Keratinocyte (primary cell): ENCODE results near the gene MIX23. TPM values are rescaled to one million over a fixed set of nuclear protein-coding genes. Genes with fewer than 3 reads are reported as not detected.

Source experiments
- DNase-seq: peaks from one replicate; pipeline ENCODE4 v3.0.0-alpha.2; 2011; ENCODE audit warnings: low read depth, missing footprints, low spot score
- FAIRE-seq: peaks from 2 replicates; lab custom pipeline; 2011; peaks lifted over from hg19 to GRCh38; lab: Jason Lieb, UNC
- H2AFZ ChIP-seq: 2 replicates; pipeline ENCODE4 v1.6.0; 2012; ENCODE audit warnings: low read length, control low read depth, inconsistent platforms; ENCODE audit not compliant: control insufficient read depth
- H3K27ac ChIP-seq: 2 replicates; pipeline ENCODE4 v1.5.1; 2011; ENCODE audit warnings: low read length; ENCODE audit not compliant: control insufficient read depth, insufficient read depth
- H3K27me3 ChIP-seq: 3 replicates; pipeline ENCODE4 v1.6.0; 2011; ENCODE audit warnings: low read length; ENCODE audit not compliant: control insufficient read depth, insufficient read depth; ENCODE audit errors: extremely low read depth
- H3K36me3 ChIP-seq, 2 experiments: 2 replicates in 1 of 2; 3 replicates in 1 of 2; pipeline ENCODE4 v1.5.1; 2011; ENCODE audit warnings: low read length in 2 of 2, mild to moderate bottlenecking in 1 of 2; ENCODE audit not compliant: control insufficient read depth in 2 of 2, insufficient read depth in 2 of 2; ENCODE audit errors: extremely low read depth in 1 of 2
- H3K4me1 ChIP-seq: 3 replicates; pipeline ENCODE4 v1.5.1; 2011; ENCODE audit warnings: low read length; ENCODE audit not compliant: control insufficient read depth, insufficient read depth; ENCODE audit errors: extremely low read depth
- H3K4me2 ChIP-seq: 3 replicates; pipeline ENCODE4 v1.6.0; 2011; ENCODE audit warnings: low read depth, low read length; ENCODE audit not compliant: control insufficient read depth, insufficient read depth; ENCODE audit errors: extremely low read depth
- H3K4me3 ChIP-seq, 3 experiments: fragments of 200-600 bp in 1 of 3; sonication (generic) in 1 of 3; 2 replicates in 2 of 3; 3 replicates in 1 of 3; pipeline ENCODE4 v1.5.1; 2011 to 2016; ENCODE audit warnings: low read length in 3 of 3, mild to moderate bottlenecking in 3 of 3, control low read depth in 2 of 3, inconsistent platforms in 1 of 3, low read depth in 1 of 3, mixed read lengths in 1 of 3, mixed run types in 1 of 3, moderate library complexity in 1 of 3; ENCODE audit not compliant: control insufficient read depth in 2 of 3, insufficient read depth in 2 of 3; ENCODE audit errors: extremely low read depth in 1 of 3
- H3K79me2 ChIP-seq: 2 replicates; pipeline ENCODE4 v1.6.0; 2012; ENCODE audit warnings: low read length; ENCODE audit not compliant: control insufficient read depth, insufficient read depth
- H3K9ac ChIP-seq: 3 replicates; pipeline ENCODE4 v1.6.0; 2011; ENCODE audit warnings: low read length; ENCODE audit not compliant: control insufficient read depth, insufficient read depth; ENCODE audit errors: extremely low read depth
- H3K9me1 ChIP-seq: 3 replicates; pipeline ENCODE4 v1.6.0; 2011; ENCODE audit warnings: low read length; ENCODE audit not compliant: control insufficient read depth, insufficient read depth; ENCODE audit errors: extremely low read depth
- H3K9me3 ChIP-seq: 2 replicates; pipeline ENCODE4 v1.5.1; 2012; ENCODE audit warnings: low read depth, low read length; ENCODE audit not compliant: control insufficient read depth
- H4K20me1 ChIP-seq: 3 replicates; pipeline ENCODE4 v1.6.0; 2011; ENCODE audit warnings: low read length; ENCODE audit not compliant: control insufficient read depth, insufficient read depth; ENCODE audit errors: extremely low read depth
- CTCF ChIP-seq, 3 experiments: IDR thresholded peaks in 1 of 3; conservative IDR thresholded peaks in 1 of 3; optimal IDR thresholded peaks in 1 of 3; 2 replicates in 2 of 3; 3 replicates in 1 of 3; pipeline versions ENCODE3 to v1.5.1; 2011; ENCODE audit warnings: low read length in 3 of 3, mild to moderate bottlenecking in 3 of 3, moderate library complexity in 2 of 3, control low read depth in 1 of 3, inconsistent platforms in 1 of 3; ENCODE audit not compliant: insufficient read depth in 2 of 3; ENCODE audit errors: extremely low read depth in 1 of 3
- EZH2 ChIP-seq: IDR thresholded peaks from one replicate; pipeline ENCODE4 v1.6.1; 2012; ENCODE audit warnings: inconsistent platforms, mild to moderate bottlenecking, low read length, moderate library complexity
- dilution Hi-C: fragments of 300-500 bp; cut with MboI; formaldehyde crosslinking; loops from one replicate; pipeline ENCODE4 v1.7.0; 2020; ENCODE audit warnings: low sequenced_read_pairs; ENCODE audit not compliant: extremely low pct_ligation_motif_present
- polyA plus RNA-seq, 5 experiments: library from polyadenylated mRNA; depleted of rRNA in 3 of 5; stranded (reverse) in 3 of 5; stranded (forward) in 1 of 5; unstranded in 1 of 5; fragments of >200 nt; gene quantifications; 1 replicate in 1 of 5; 2 replicates in 3 of 5; 3 replicates in 1 of 5; pipeline versions ENCODE4 v1.2.1 to v1.2.3, GENCODE V29; 2011 to 2012; ENCODE audit warnings: missing spikeins in 2 of 5, low read depth in 1 of 5, low replicate concordance in 1 of 5

The MIX23 gene
- polyA plus RNA-seq, 1 donor (not counting 4 experiments of a cell fraction or from before 2014, with no cell fraction given) = 36.5 TPM

GRCh38 chr3:122414391-122414790 lies 31.4 kb upstream of the MIX23 start:
- H3K4me2 ChIP-seq = peak overlapping the region; percentile 94
- FAIRE-seq (no peak), DNase-seq (no peak)
- no peaks in the 10 kb centered on the region for H3K9me1 ChIP-seq
- H3K4me1 ChIP-seq = peaks cover 22% of the 10 kb centered on the region
- H3K79me2 ChIP-seq = peaks cover 37% of the 10 kb centered on the region
- H3K27me3 ChIP-seq = no peaks in the 10 kb centered on the region
- H3K36me3 ChIP-seq = peaks cover 0 to 3% of the 10 kb centered on the region in 2 experiments
- dilution Hi-C loops = no loop called here
- H3K9me3 ChIP-seq = no peaks in the 10 kb centered on the region
- H4K20me1 ChIP-seq = no peaks in the 10 kb centered on the region
- H3K4me3 ChIP-seq = no peak overlapping the region
- no peak overlapping the region for H2AFZ ChIP-seq
- H3K27ac ChIP-seq = no peak overlapping the region
- TF ChIP-seq CTCF (optimal IDR thresholded peaks at IDR 0.05 in 1 of 3, IDR thresholded peaks at IDR 0.05 in 1 of 3, conservative IDR thresholded peaks at IDR 0.05 in 1 of 3; ENCODE audit: extremely low read depth in 1 of 3, insufficient read depth in 2 of 3, low read length in 3 of 3) = no peak
- TF ChIP-seq EZH2 = no peak
- no peak overlapping the region for H3K9ac ChIP-seq

GRCh38 chr3:122410639-122411038 lies 27.6 kb upstream of the MIX23 start:
- peak overlapping the region; percentile 28 for H3K4me2 ChIP-seq
- no peak overlapping the region for H3K4me3 ChIP-seq
- peaks cover 14% of the 10 kb centered on the region for H3K4me1 ChIP-seq
- H3K79me2 ChIP-seq = peaks cover 22% of the 10 kb centered on the region
- H3K36me3 ChIP-seq = peaks cover 7 to 10% of the 10 kb centered on the region in 2 experiments
- no peak overlapping the region for H2AFZ ChIP-seq
- DNase-seq (no peak), FAIRE-seq (no peak)
- H3K27ac ChIP-seq = peak overlapping the region; percentile 65
- TF ChIP-seq EZH2 = no peak
- no peak for TF ChIP-seq CTCF (optimal IDR thresholded peaks at IDR 0.05 in 1 of 3, IDR thresholded peaks at IDR 0.05 in 1 of 3, conservative IDR thresholded peaks at IDR 0.05 in 1 of 3; ENCODE audit: extremely low read depth in 1 of 3, insufficient read depth in 2 of 3, low read length in 3 of 3)
- no peaks in the 10 kb centered on the region for H3K9me3 ChIP-seq
- no peaks in the 10 kb centered on the region for H3K27me3 ChIP-seq
- no peak overlapping the region for H3K9ac ChIP-seq
- dilution Hi-C loops = no loop called here
- no peaks in the 10 kb centered on the region for H3K9me1 ChIP-seq
- no peaks in the 10 kb centered on the region for H4K20me1 ChIP-seq
